ENCODE data around the gene CRB1.

- TF ChIP-seq CTCF (IDR thresholded peaks at IDR 0.05; ENCODE audit: low read depth, low read length, poor library complexity, severe bottlenecking) (no peak), EZH2phosphoT487 (IDR thresholded peaks at IDR 0.05; ENCODE audit: borderline replicate concordance, low read length) (no peak)
Measured at GRCh38 chr1:197250616-197251015, 17.4 kb upstream of the CRB1 start.

All from DOHH2 (cell line).